Hematopoietic multipotent progenitor cell (in vitro differentiated cells): ENCODE results near the gene TMEM167B. TPM values are rescaled to one million over a fixed set of nuclear protein-coding genes. Genes with fewer than 3 reads are reported as not detected.

Experiments used
- small RNA-seq: library from RNA; depleted of rRNA; stranded (forward); fragments of <200 nt; gene quantifications from one replicate; pipeline ENCODE3, GENCODE V24; 2012
- total RNA-seq: library from RNA; depleted of rRNA; stranded (reverse); fragments of >200 nt; gene quantifications from one replicate; pipeline ENCODE4 v1.2.3, GENCODE V29; 2012

TMEM167B gene
- total RNA-seq, 1 donor: 14.8 TPM

Small RNA genes within 50 kb of the gene (small RNA-seq; reads per million reads assigned to genes)
- gene AL356488.2: not detected

Other genes starting within 250 kb of the TMEM167B start
- gene AKNAD1, start 233.7 kb upstream of the TMEM167B start, total RNA-seq: 0.81 TPM
- 24.2 TPM for gene GPSM2, start 213.8 kb upstream of the TMEM167B start, total RNA-seq
- 13.7 TPM for gene CLCC1, start 127.3 kb upstream of the TMEM167B start, total RNA-seq
- 8.3 TPM for gene WDR47, start 48.7 kb upstream of the TMEM167B start, total RNA-seq
- 2.2 TPM for gene TAF13, start 14.8 kb upstream of the TMEM167B start, total RNA-seq
- gene ELAPOR1, start 23.4 kb downstream of the TMEM167B start, total RNA-seq: 0.27 TPM
- 49.0 TPM for gene SARS1, start 123.2 kb downstream of the TMEM167B start, total RNA-seq
- 0.27 TPM for gene CELSR2, start 158.8 kb downstream of the TMEM167B start, total RNA-seq
- 1.3 TPM for gene PSRC1, start 192.4 kb downstream of the TMEM167B start, total RNA-seq
- gene MYBPHL, start 216.2 kb downstream of the TMEM167B start, total RNA-seq: not detected